GM10847 (cell line): Measurements from ENCODE around the gene DLX4.

ENCODE experiments used
- POLR2A ChIP-seq: IDR thresholded peaks from 2 replicates; pipeline ENCODE4 v1.6.1; 2011; ENCODE audit not compliant: insufficient read length; ENCODE audit errors: extremely low read depth

DLX4 gene

DNA sequence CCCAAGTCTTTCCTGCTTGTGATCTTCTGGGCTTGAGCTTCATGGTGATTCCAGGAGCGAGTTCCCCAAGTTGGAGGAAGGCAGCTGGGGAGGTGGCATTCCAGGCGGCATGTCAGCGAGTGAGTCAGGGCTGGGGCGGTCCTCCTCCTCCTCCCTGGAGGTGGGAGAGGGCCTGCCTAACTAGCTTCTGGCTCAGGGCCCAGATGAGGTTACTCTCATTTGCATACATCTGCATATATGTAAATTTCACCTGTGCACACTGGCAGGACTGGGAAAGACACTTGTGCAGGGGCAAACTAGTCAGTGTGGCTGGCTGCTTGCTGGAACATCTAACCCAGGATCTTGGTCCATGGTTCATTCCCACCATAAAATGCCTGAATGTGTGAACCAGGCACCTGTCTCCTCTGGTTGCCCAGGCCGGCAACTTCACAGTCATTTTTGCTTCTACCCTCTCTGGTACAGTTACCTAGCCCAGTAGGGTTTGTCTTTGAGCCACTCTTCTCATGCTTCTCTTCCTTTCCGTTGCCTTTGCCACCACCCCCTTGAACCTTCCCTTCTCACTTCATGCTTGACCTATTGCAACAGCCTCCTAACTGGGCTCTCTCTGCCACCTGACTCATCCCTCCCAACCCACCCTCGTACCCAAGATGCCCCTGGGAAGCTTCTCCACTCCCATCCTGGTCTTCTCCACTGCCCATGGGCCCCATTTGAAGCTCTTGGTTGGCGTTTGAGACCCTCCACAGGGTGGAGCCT lies 9.6 kb upstream of the DLX4 start:
- TF ChIP-seq POLR2A: no peak

DNA sequence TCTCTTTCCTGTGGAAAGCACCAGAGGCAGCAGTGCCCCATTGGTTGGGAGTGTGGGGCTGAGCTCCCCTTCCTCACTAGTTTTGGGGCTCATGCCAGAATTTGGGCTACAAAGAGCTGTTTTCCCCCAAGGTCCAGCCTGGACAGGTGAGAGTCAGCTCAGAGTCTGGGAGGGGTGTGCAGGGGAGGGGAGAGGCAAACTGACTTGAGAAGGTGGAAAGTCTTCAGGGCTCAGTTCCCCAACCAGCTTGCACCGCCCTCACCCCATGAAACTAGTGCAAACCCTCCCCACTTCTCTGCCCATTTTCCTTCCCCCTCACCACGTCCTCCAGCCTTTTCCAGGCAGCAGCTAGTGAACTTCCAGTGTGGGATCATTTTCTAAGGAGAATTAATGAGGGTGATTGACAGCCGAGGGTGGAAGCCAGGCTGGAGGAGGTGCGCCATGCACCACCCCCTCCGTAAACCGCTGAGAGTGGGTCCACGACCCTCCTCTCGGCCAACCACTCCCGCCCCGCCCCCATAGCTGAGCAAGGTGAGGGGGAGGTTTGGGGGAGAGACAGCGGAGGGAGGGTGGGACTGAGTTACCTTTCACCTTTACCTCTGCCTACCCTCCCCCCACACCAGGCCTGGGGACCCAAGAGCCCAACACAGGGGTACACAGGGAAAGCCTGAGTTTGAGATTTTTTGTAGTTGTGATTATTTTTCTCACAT lies 6.2 kb upstream of the DLX4 start:
- TF ChIP-seq POLR2A: no peak

DNA sequence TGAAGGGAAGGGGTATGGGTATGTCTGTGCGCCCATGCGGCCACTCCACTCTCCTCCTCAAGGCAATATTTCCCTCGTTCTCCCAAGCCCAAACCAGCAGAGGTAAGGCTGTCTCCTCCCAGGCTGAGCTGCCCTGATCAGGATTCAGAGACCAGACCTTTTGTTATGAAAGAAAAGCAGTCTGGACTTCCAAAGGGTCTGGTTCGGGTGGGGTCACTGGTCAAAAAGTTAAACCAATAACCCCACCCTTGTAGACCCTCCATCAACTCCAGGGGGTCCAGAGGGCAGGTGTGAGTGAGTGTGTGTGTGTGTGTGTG lies 5.7 kb upstream of the DLX4 start:
- no peak for TF ChIP-seq POLR2A

DNA sequence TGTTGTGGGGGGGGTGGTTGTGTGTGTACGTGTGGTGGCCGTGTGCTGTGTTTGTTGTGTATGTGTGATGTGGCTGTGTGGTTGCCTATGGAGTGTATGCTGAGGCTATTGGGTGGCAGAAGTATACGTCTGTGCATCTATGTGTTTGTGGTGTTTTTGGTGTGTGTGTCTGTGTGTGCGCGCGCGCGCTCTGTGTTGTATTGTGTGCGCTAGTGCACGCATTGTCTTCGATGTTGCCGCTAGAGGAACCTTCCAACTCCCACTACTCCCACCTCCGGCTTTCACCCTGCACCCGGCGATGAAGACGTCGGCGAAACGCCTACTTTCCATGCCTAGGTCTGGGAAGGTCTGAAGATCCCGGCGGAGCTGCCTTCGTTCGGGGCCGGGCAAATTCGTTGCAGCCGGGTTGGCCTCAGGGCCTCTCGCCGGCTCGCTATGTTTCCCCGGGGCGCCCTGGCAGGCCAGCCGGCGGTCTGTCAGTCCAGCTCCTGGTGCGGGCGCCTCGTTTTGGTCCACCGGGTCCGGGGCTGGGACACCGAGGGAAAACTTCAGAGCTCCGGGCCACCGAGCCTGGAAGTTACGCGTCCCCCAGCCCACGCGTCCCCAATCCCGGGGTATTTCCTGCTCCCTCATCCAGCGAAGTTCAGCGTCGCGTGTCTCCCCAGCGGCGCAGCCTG lies 5.2 kb upstream of the DLX4 start:
- no peak for TF ChIP-seq POLR2A

DNA sequence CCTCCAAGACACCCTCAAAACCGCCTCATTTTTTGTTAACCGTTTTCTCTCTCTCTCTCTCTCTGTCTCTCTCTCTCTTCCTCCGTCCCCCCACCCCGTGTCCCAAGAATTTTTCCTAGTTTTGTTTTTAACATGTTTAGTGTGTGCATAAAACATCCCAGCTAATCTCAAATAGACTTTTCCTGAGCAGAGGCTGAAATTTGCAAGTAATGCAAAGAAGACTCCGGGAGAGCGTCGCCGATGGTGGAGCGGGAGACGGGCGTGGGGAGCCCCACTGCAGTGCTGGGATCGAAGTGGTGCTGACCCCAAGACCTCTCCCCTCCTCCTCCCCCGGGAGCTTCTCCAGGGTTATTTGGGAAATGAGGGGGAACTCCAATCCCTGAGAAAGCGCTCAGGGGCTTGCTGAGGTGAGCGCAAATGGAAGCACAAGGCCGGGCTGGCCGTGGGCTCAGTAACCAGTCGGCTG lies 4.7 kb upstream of the DLX4 start:
- TF ChIP-seq POLR2A: no peak

DNA sequence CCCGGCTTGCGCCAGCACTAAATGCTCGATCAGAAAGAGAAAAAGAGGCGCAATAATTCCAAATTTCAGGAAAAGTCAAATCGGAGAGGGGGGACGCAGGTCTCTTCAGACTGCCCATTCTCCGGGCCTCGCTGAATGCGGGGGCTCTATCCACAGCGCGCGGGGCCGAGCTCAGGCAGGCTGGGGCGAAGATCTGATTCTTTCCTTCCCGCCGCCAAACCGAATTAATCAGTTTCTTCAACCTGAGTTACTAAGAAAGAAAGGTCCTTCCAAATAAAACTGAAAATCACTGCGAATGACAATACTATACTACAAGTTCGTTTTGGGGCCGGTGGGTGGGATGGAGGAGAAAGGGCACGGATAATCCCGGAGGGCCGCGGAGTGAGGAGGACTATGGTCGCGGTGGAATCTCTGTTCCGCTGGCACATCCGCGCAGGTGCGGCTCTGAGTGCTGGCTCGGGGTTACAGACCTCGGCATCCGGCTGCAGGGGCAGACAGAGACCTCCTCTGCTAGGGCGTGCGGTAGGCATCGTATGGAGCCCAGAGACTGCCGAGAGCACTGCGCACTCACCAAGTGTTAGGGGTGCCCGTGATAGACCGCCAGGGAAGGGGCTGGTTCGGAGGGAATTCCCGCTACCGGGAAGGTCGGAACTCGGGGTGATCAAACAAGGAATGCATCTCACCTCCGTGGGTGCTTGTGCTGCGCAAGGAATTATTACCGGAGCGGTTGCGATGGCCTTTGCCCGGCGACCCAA lies 4.0 kb upstream of the DLX4 start:
- TF ChIP-seq POLR2A: no peak

DNA sequence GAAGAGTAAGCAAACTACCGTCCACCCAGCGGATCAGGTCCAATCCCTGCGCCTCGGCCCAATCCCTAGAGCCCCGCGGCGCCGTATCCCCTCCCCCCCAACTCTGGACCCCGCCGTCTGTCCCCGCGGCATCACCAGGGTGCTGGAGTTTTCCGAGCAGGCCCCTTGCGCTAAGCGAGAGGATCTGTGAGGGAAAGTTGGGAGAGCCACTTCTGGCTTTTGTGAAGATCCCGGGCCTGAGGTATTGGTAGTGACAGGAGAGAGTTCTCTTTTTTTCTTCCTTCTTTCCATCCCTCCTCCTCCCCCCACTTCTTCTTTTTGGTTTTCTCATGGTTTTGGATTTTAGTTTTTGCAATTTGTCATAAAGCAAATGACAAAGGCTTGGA lies 3.5 kb upstream of the DLX4 start:
- no peak for TF ChIP-seq POLR2A

DNA sequence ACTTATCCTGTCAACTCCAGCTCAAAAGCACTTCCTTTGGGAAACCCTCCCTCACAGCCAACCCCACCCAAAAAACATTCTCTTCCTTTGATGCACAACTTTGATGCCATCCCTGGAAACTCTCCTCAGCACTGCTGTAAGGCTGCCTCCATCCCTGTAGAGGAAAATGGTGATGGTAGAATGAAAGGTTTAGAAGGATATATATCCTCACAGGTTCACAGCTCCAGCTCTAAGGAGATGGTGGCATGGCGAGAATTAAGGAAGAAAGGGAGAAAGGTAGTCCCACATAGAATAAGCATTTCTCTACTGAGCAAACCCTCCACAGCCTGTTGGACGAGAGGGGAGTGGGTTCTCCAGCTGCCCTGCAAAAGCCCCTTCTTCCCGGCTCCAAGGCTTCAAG lies 2.2 kb upstream of the DLX4 start:
- no peak for TF ChIP-seq POLR2A

DNA sequence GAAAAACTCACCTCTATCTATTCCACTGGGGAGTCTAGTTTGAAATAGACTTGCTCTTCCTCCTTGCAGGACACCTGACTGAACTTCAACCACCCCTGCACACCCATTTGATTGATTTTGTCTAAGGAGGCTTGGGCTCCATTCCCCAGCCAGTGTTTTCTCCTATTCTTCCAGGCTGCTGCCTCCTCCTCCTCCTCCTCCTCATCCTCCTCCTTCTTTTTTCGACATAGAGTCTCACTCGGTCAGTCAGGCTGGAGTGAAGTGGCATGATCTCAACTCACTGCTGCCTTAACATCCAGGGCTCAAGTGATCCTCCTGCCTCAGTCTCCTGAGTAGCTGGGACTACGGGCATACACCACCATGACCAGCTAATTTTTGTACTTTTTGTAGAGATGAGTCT lies 1.8 kb upstream of the DLX4 start:
- no peak for TF ChIP-seq POLR2A

DNA sequence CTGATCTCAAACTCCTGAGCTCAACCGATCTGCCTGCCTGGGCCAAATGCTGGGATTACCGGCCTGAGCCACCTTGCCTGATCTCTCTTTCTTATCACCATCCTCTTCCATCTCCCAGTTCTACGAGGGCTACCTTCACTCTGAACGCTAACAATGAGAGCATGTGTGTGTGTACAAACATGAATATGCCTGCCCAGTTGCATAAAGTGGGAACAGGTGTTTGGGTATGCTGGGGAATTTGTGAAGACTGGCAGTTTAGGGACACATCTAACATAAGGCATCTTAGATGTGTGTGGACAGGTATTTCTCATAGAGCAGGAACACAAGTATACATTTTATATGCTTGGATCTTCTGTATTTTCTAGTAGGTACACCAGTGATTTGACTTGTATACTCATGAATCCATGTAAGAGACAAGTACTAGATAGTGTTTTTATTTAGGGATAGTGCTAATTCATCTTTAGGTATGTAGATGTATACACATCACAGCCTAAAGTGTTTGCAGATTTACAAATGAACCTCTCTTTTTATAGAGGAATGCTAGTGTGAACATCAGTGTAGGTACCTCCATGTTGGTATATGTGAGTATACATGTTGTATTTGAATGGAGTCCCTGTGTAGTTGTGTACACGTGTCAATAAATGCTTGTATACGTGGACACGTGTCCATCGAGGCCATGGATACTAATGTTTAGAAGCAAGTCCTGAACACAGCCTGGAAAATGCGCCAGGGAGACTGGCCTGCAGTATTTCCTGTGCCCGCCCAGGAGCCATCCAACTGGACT lies 1.2 kb upstream of the DLX4 start:
- TF ChIP-seq POLR2A: no peak

DNA sequence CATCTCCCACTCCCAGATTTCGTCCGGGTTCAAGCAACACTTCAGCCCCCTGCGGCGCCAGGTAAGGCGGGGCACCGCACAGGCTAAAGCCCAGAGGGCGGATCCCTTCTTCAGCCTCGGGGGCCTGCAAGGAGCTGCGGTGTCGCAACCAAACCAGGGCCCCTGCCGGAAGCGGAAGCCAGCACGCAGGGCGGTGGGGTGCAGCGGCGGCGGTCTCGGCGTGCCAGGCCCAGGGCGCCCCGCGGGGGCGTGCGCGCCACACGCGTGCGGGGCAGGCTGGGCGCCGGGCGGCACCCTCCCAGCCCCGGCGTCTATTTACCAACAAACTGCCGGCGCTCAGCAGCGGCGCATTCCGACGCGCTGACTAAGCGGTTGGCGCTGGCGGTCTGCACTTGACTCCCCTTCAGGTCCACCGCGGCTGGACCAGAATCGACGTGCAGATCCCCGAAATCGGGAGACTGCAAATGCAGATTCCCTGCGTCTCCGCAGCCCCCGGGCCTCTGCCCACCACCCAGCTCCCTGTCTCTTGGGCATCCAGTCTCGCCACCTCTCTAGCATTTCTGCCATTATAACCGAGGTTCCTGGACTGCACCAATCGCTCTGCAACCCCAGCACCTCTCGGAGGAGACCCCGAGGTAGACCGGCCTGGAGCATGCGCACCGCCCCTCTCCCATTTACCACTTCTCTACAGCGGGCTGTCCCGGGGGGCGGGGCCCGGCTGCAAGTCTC lies 421 bp upstream of the DLX4 start:
- TF ChIP-seq POLR2A: no peak

DNA sequence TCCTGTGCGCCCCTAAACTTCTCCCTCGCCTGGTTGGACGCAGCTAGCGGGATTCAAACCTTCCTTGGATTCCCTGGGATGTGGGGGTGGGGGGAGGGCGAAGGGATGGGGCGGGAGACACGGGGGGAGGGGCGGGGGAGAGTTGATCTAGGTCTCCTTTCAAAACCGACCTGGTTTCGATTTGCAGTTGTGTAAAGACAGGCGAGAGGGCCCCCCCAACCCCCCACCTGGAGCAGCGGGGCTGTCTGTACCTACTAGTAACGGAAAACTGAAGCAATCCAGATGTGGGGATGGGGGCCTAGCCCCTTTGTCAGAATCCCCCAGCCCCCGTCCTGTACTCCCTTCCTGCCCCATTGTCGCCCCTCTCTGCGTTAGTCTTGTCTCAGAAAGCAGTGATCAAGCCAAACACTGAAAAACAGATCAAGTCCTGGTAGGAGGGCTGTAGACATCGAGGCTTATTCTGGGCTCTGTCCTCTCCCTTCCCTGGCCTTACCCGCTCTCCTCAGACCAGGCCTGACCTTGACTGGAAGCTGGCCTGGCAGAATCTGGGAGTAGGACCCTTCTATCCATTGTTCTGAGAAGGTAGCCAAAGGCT lies 902 bp downstream of the DLX4 start:
- no peak for TF ChIP-seq POLR2A

DNA sequence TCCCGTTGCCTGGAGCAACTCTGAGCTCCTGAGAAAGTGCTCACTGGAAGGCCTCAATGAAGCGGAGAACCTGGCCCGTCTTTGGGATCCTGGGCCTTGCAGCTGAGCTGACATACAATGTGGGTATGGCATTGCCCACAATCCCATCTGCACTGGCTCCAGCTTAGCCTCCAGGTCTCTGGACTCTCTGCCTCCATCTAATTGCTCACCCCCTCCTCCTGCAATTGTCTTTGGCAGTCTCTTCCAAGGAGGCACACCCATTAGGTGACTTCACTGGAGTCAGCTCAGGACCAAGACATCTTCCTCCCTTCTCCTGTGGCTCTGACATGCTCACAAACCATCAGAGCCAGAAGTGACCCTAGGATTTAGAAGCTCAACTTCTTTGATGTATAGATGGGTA lies 1.5 kb downstream of the DLX4 start:
- TF ChIP-seq POLR2A: no peak
